ENCODE results near the gene POM121C.
"Not testable (repeated sequence)": the region's sequence is repeated elsewhere in the genome, so short reads cannot be mapped to it uniquely, and the experiment has no call there.

POM121C gene

DNA sequence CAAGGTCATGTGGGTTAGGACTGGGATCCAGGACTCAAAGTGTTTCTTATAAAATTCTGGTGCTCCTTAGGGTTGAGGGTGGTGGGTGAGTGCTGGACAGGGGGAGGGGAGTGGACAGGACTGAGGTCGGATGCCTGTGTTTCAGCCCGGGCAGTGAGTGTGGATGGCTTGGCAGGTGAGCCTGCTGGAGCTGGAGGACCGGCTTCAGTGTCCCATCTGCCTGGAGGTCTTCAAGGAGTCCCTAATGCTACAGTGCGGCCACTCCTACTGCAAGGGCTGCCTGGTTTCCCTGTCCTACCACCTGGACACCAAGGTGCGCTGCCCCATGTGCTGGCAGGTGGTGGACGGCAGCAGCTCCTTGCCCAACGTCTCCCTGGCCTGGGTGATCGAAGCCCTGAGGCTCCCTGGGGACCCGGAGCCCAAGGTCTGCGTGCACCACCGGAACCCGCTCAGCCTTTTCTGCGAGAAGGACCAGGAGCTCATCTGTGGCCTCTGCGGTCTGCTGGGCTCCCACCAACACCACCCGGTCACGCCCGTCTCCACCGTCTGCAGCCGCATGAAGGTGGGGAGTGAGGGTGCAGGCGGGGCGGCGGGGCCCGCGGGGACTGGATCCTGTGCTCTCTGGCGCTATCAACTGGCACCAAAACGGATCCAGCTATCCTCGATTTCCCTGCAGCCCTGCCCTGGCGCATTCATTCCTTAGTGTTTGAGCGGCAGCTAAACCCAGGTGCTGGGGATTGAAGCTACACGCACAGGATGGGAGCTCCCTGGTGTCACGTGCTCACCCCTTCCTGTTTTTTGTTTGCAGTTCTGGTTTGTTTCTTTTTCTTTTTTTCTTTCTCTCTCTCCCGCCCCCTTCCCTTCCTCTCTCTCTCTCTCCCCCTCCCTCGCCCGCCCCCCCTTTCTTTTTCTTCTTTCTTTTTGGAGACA is 87.1 kb downstream of the POM121C start:
- H3K27ac ChIP-seq; DNase-seq (ENCODE audit: low read depth, low spot score): not testable (repeated sequence)

GRCh38 chr7:75397865-75398264 is 88.2 kb downstream of the POM121C start:
- not testable (repeated sequence) for DNase-seq (ENCODE audit: low read depth, low spot score); H3K27ac ChIP-seq

- H3K27ac ChIP-seq; DNase-seq (ENCODE audit: low read depth, low spot score): not testable (repeated sequence)
These were observed 90.8 kb downstream of the POM121C start, which contains the start of gene TRIM73 for GRCh38 chr7:75395329-75395728. Gene TRIM73 (plus strand): TSS chr7:75395629. CDS start chr7:75398934, 3,305 bp downstream.

- H3K27ac ChIP-seq; DNase-seq (ENCODE audit: low read depth, low spot score): not testable (repeated sequence)
These were observed 92.9 kb downstream of the POM121C start for GRCh38 chr7:75393194-75393593.

GRCh38 chr7:75374519-75375317 is 111.4 kb downstream of the POM121C start:
- H3K27ac ChIP-seq; DNase-seq (ENCODE audit: low read depth, low spot score): not testable (repeated sequence)

GRCh38 chr7:75374144-75374518 is 112.0 kb downstream of the POM121C start:
- DNase-seq (ENCODE audit: low read depth, low spot score); H3K27ac ChIP-seq: not testable (repeated sequence)

GRCh38 chr7:75367313-75367712 is 118.8 kb downstream of the POM121C start:
- not testable (repeated sequence) for DNase-seq (ENCODE audit: low read depth, low spot score); H3K27ac ChIP-seq

Measured in epithelial cell of prostate (primary cell).